Measurements from ENCODE around the gene HSFX4.
"Not testable (repeated sequence)": the region's sequence is repeated elsewhere in the genome, so short reads cannot be mapped to it uniquely, and the experiment has no call there.

HSFX4 gene

GRCh38 chrX:149932150-149932549 is 2.8 kb downstream of the HSFX4 start:
- no CpG with 5 or more reads among the region's 2 CpGs for WGBS (ENCODE audit: extremely low coverage, insufficient coverage, insufficient read length)
- H4K12ac ChIP-seq (ENCODE audit: low read depth, low read length); H3K27ac ChIP-seq (ENCODE audit: low read depth, low read length); H3K9ac ChIP-seq (ENCODE audit: low read length); H3K79me1 ChIP-seq (ENCODE audit: low read length); H2BK12ac ChIP-seq (ENCODE audit: low read length); H3K9me3 ChIP-seq (ENCODE audit: insufficient read depth, low read depth, low read length); H3K27me3 ChIP-seq (ENCODE audit: insufficient read depth, low read length); H3K18ac ChIP-seq (ENCODE audit: low read length); H2AFZ ChIP-seq (ENCODE audit: insufficient read depth, low read length, poor library complexity); H2BK5ac ChIP-seq (ENCODE audit: low read depth, low read length, poor library complexity); H4K91ac ChIP-seq (ENCODE audit: low read depth, low read length); H3K14ac ChIP-seq (ENCODE audit: low read length); H3K23ac ChIP-seq (ENCODE audit: low read length); H3K4me2 ChIP-seq (ENCODE audit: low read length); DNase-seq; H3K4me3 ChIP-seq (ENCODE audit: low read depth, low read length); H4K8ac ChIP-seq (ENCODE audit: low read depth, low read length); H3K4ac ChIP-seq (ENCODE audit: low read depth, low read length); H3K79me2 ChIP-seq (ENCODE audit: control insufficient read depth, insufficient read depth, low read length, poor library complexity); H2BK120ac ChIP-seq (ENCODE audit: insufficient read depth, low read length, poor library complexity); H2AK5ac ChIP-seq (ENCODE audit: low read length); H3K4me1 ChIP-seq (ENCODE audit: control insufficient read depth in 1 of 2, insufficient read depth in 2 of 2, low read length in 2 of 2): not testable (repeated sequence)
- H3K36me3 ChIP-seq (ENCODE audit: control insufficient read depth in 1 of 2, insufficient read depth in 2 of 2, low read length in 2 of 2), result peaks cover 12 to 15% of the 10 kb centered on the region in 2 experiments

- not testable (repeated sequence) for DNase-seq
Measured at GRCh38 chrX:149932970-149933369, 3.6 kb downstream of the HSFX4 start.

GRCh38 chrX:149933547-149933946 is 4.2 kb downstream of the HSFX4 start:
- not testable (repeated sequence) for H2BK5ac ChIP-seq (ENCODE audit: low read depth, low read length, poor library complexity); H3K14ac ChIP-seq (ENCODE audit: low read length); H3K4me3 ChIP-seq (ENCODE audit: low read depth, low read length)

More at GRCh38 chrX:149932970-149933369, 3.6 kb downstream of the HSFX4 start:
- not testable (repeated sequence) for H3K4me3 ChIP-seq (ENCODE audit: low read depth, low read length); H3K18ac ChIP-seq (ENCODE audit: low read length); H3K27ac ChIP-seq (ENCODE audit: low read depth, low read length); H3K9me3 ChIP-seq (ENCODE audit: insufficient read depth, low read depth, low read length); H4K12ac ChIP-seq (ENCODE audit: low read depth, low read length); H3K9ac ChIP-seq (ENCODE audit: low read length); H3K4ac ChIP-seq (ENCODE audit: low read depth, low read length); H4K8ac ChIP-seq (ENCODE audit: low read depth, low read length); H3K79me2 ChIP-seq (ENCODE audit: control insufficient read depth, insufficient read depth, low read length, poor library complexity); H3K4me2 ChIP-seq (ENCODE audit: low read length); H2BK5ac ChIP-seq (ENCODE audit: low read depth, low read length, poor library complexity); H3K14ac ChIP-seq (ENCODE audit: low read length); H3K27me3 ChIP-seq (ENCODE audit: insufficient read depth, low read length); H2AK5ac ChIP-seq (ENCODE audit: low read length); H3K23ac ChIP-seq (ENCODE audit: low read length); H3K79me1 ChIP-seq (ENCODE audit: low read length); H4K91ac ChIP-seq (ENCODE audit: low read depth, low read length); H3K4me1 ChIP-seq (ENCODE audit: control insufficient read depth in 1 of 2, insufficient read depth in 2 of 2, low read length in 2 of 2); H2AFZ ChIP-seq (ENCODE audit: insufficient read depth, low read length, poor library complexity); H2BK12ac ChIP-seq (ENCODE audit: low read length); H2BK120ac ChIP-seq (ENCODE audit: insufficient read depth, low read length, poor library complexity)
- peaks cover 12 to 15% of the 10 kb centered on the region in 2 experiments for H3K36me3 ChIP-seq (ENCODE audit: control insufficient read depth in 1 of 2, insufficient read depth in 2 of 2, low read length in 2 of 2)
- no CpG with 5 or more reads among the region's 5 CpGs for WGBS (ENCODE audit: extremely low coverage, insufficient coverage, insufficient read length)

GRCh38 chrX:149937328-149937727 is 8.0 kb downstream of the HSFX4 start:
- Histone ChIP-seq H2BK120ac (ENCODE audit: insufficient read depth, low read length, poor library complexity) (peak overlapping the region; percentile 33), H3K9ac (ENCODE audit: low read length) (peak overlapping the region; percentile 98)

More at GRCh38 chrX:149933547-149933946, 4.2 kb downstream of the HSFX4 start:
- peaks cover 12 to 15% of the 10 kb centered on the region in 2 experiments for H3K36me3 ChIP-seq (ENCODE audit: control insufficient read depth in 1 of 2, insufficient read depth in 2 of 2, low read length in 2 of 2)
- H2BK120ac ChIP-seq (ENCODE audit: insufficient read depth, low read length, poor library complexity); H4K8ac ChIP-seq (ENCODE audit: low read depth, low read length); H3K9me3 ChIP-seq (ENCODE audit: insufficient read depth, low read depth, low read length); H2AK5ac ChIP-seq (ENCODE audit: low read length); H4K91ac ChIP-seq (ENCODE audit: low read depth, low read length); H3K27me3 ChIP-seq (ENCODE audit: insufficient read depth, low read length); H2AFZ ChIP-seq (ENCODE audit: insufficient read depth, low read length, poor library complexity); H3K79me2 ChIP-seq (ENCODE audit: control insufficient read depth, insufficient read depth, low read length, poor library complexity); H3K18ac ChIP-seq (ENCODE audit: low read length); H3K79me1 ChIP-seq (ENCODE audit: low read length); H4K12ac ChIP-seq (ENCODE audit: low read depth, low read length); DNase-seq; H3K23ac ChIP-seq (ENCODE audit: low read length); H3K4ac ChIP-seq (ENCODE audit: low read depth, low read length); H3K27ac ChIP-seq (ENCODE audit: low read depth, low read length); H3K4me2 ChIP-seq (ENCODE audit: low read length); H2BK12ac ChIP-seq (ENCODE audit: low read length); H3K4me1 ChIP-seq (ENCODE audit: control insufficient read depth in 1 of 2, insufficient read depth in 2 of 2, low read length in 2 of 2); H3K9ac ChIP-seq (ENCODE audit: low read length): not testable (repeated sequence)
- WGBS (ENCODE audit: extremely low coverage, insufficient coverage, insufficient read length), result no CpG with 5 or more reads among the region's 21 CpGs

More at GRCh38 chrX:149937328-149937727, 8.0 kb downstream of the HSFX4 start:
- Histone ChIP-seq H3K36me3 (ENCODE audit: control insufficient read depth in 1 of 2, insufficient read depth in 2 of 2, low read length in 2 of 2) (peaks cover 11 to 15% of the 10 kb centered on the region in 2 experiments), H2BK5ac (ENCODE audit: low read depth, low read length, poor library complexity) (peak overlapping the region; percentile 54), H4K12ac (ENCODE audit: low read depth, low read length) (peak overlapping the region; percentile 81), H3K14ac (ENCODE audit: low read length) (peak overlapping the region; percentile 74), H4K91ac (ENCODE audit: low read depth, low read length) (peak overlapping the region; percentile 55), H3K4me2 (ENCODE audit: low read length) (peak overlapping the region; percentile 88), H3K4ac (ENCODE audit: low read depth, low read length) (peak overlapping the region; percentile 84), H3K4me3 (ENCODE audit: low read depth, low read length) (peak overlapping the region; percentile 95), H2AK5ac (ENCODE audit: low read length) (peak overlapping the region; percentile 30), H4K8ac (ENCODE audit: low read depth, low read length) (peak overlapping the region; percentile 19)
- not testable (repeated sequence) for H2BK12ac ChIP-seq (ENCODE audit: low read length); H3K4me1 ChIP-seq (ENCODE audit: control insufficient read depth in 1 of 2, insufficient read depth in 2 of 2, low read length in 2 of 2); H3K18ac ChIP-seq (ENCODE audit: low read length); H2AFZ ChIP-seq (ENCODE audit: insufficient read depth, low read length, poor library complexity); H3K23ac ChIP-seq (ENCODE audit: low read length); H3K27me3 ChIP-seq (ENCODE audit: insufficient read depth, low read length); H3K79me1 ChIP-seq (ENCODE audit: low read length); DNase-seq; H3K79me2 ChIP-seq (ENCODE audit: control insufficient read depth, insufficient read depth, low read length, poor library complexity); H3K9me3 ChIP-seq (ENCODE audit: insufficient read depth, low read depth, low read length); H3K27ac ChIP-seq (ENCODE audit: low read depth, low read length)
- WGBS (ENCODE audit: extremely low coverage, insufficient coverage, insufficient read length), result no CpG with 5 or more reads among the region's 5 CpGs
